HAP-1 (cell line): ENCODE measurements around the gene MAT2A.
A peak's percentile ranks its signal among the peaks of the same experiment; 100 is the strongest.
"Not testable (repeated sequence)": the region's sequence is repeated elsewhere in the genome, so short reads cannot be mapped to it uniquely, and the experiment has no call there.

Experiments used
- DNase-seq, 2 experiments: peaks; one replicate each; pipeline ENCODE4 v3.0.0-alpha.2; 2016 to 2020; ENCODE audit warnings: low spot score in 2 of 2
- H3K27me3 ChIP-seq: fragments of 250-450 bp; sonication (Bioruptor Pico); 2 replicates; pipeline ENCODE4 v1.5.1; 2020; ENCODE audit warnings: low read depth, mild to moderate bottlenecking, moderate library complexity
- H3K36me3 ChIP-seq: fragments of 250-450 bp; sonication (Bioruptor Pico); replicated peaks from 2 replicates; pipeline ENCODE4 v1.5.1; 2020; ENCODE audit warnings: mild to moderate bottlenecking
- H3K4me1 ChIP-seq: fragments of 250-450 bp; sonication (Bioruptor Pico); 2 replicates; pipeline ENCODE4 v1.5.1; 2020; ENCODE audit warnings: mild to moderate bottlenecking
- H3K4me3 ChIP-seq: fragments of 250-450 bp; sonication (Bioruptor Pico); 2 replicates; pipeline ENCODE4 v1.5.1; 2020; ENCODE audit warnings: mild to moderate bottlenecking, moderate library complexity
- H3K9me3 ChIP-seq: fragments of 250-450 bp; sonication (Bioruptor Pico); 2 replicates; pipeline ENCODE4 v1.5.1; 2020; ENCODE audit warnings: mild to moderate bottlenecking, moderate library complexity
- in situ Hi-C: fragments of 300-500 bp; cut with MboI; formaldehyde crosslinking; loops from 3 replicates; pipeline ENCODE4 v1.14.3; 2020; ENCODE audit warnings: low sequenced_read_pairs, inconsistent platforms, mixed read lengths

MAT2A gene

DNA sequence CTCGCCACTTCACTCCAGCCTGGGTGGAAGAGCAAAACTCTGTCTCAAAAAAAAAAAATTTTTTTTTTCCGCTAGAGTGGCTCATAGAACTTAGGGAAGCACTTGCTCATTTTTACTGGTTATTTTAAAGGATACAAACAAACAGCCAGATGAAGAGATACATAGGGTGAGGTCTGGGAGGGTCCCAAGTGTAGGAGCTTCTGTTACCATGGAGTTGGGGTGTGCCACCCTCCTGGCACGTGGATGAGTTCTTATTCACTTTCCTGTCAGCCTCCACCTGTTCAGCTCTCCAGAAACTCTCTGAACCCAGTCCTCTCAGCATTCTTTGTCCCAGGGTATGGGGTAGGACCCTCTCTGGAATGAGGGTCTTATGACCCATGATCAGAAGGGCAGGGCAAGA, 4.9 kb upstream of the MAT2A start:
- H3K36me3 ChIP-seq, result peaks cover under 1% of the 10 kb centered on the region
- H3K9me3 ChIP-seq, result no peaks in the 10 kb centered on the region
- DNase-seq, result no peak
- in situ Hi-C loops, result no loop called here
- H3K27me3 ChIP-seq, result no peaks in the 10 kb centered on the region
- H3K4me1 ChIP-seq, result peaks cover 9% of the 10 kb centered on the region
- H3K4me3 ChIP-seq, result no peak overlapping the region

GRCh38 chr2:85534881-85535280, 4.1 kb upstream of the MAT2A start:
- no peak for DNase-seq
- Histone ChIP-seq H3K27me3 (no peaks in the 10 kb centered on the region), H3K4me3 (no peak overlapping the region), H3K4me1 (peaks cover 9% of the 10 kb centered on the region), H3K9me3 (no peaks in the 10 kb centered on the region), H3K36me3 (peaks cover 8% of the 10 kb centered on the region)
- in situ Hi-C loops, result no loop called here

DNA sequence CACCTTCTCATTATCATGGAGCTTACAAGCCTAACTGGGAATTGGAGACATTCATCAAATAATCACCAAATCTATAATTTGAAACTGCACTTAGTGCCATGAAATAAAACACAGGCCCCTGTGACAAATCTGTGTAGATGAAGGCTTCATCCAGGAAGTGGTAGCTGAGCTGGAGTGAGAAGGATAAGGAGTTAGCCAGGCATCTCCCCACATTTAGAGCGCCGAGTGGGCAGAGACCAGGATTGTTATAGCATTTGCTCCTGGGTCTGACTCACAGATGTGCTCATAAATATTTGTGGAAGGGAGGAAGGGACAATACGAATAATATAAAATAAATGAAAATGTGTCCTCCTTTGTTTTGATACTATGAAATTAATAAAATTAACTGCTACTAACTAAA, 2.5 kb upstream of the MAT2A start:
- in situ Hi-C loops, result no loop called here
- Histone ChIP-seq H3K27me3 (no peaks in the 10 kb centered on the region), H3K9me3 (no peaks in the 10 kb centered on the region), H3K36me3 (peaks cover 24% of the 10 kb centered on the region), H3K4me3 (no peak overlapping the region), H3K4me1 (peaks cover 18% of the 10 kb centered on the region)
- no peak for DNase-seq

GRCh38 chr2:85537600-85538506, 1.1 kb upstream of the MAT2A start:
- peak overlapping the region; percentile 97 for H3K4me3 ChIP-seq
- H3K27me3 ChIP-seq, result no peaks in the 10 kb centered on the region
- peak; percentile 58 to 74 for DNase-seq
- peaks cover 38% of the 10 kb centered on the region for H3K36me3 ChIP-seq
- in situ Hi-C loops, result no loop called here
- H3K9me3 ChIP-seq, result no peaks in the 10 kb centered on the region
- peaks cover 29% of the 10 kb centered on the region for H3K4me1 ChIP-seq

DNA sequence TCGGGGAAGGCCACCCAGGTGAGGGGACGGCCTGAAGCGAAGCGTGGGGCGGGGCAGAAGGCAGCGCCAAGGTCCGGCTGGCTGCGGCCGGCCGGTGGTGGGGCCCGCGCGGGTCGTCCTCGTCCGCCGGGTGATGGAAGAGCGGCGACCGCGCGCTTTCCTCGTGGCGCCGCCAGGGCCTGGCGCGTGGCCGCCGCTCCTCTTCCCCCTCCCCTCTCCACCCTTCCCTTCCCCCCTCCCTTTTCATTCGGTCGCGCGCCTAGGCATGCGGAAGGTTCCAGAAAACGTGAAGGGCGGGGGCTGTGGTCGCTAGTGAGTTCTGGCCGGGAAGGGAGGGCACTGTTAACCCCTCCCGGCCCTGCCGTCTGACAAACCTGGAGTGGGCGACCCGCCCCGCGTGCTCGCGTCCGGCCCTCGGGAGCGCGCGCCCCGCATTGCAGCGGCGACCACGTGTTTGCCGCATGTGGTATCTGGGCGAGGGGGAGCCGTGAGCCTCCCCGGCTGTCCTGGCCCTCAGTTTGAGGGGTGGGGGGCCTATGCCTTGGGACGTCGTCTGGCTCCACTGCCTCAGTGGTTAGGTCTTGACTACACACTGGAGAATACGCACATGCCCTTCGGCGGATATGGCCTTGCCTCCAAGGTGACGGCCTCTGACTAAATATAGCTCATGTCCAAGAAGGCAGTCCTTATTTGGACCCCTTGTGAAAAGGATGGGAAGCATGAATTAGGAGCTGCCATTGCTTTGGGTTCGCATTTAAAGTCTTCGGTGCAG, 579 bp downstream of the MAT2A start:
- Histone ChIP-seq H3K4me3 (peak overlapping the region; percentile 97), H3K27me3 (no peaks in the 10 kb centered on the region), H3K4me1 (peaks cover 31% of the 10 kb centered on the region), H3K9me3 (no peaks in the 10 kb centered on the region), H3K36me3 (peaks cover 55% of the 10 kb centered on the region)
- in situ Hi-C loops, result no loop called here
- peak in 1 of 2 experiments; percentile 74 for DNase-seq

- peaks cover 62% of the 10 kb centered on the region for H3K36me3 ChIP-seq
- no peaks in the 10 kb centered on the region for H3K27me3 ChIP-seq
- in situ Hi-C loops, result no loop called here
- peaks cover 31% of the 10 kb centered on the region for H3K4me1 ChIP-seq
- H3K9me3 ChIP-seq, result no peaks in the 10 kb centered on the region
- DNase-seq, result no peak
- peak overlapping the region; percentile 97 for H3K4me3 ChIP-seq
Observed at GRCh38 chr2:85540133-85540648, 1.2 kb downstream of the MAT2A start.

GRCh38 chr2:85541262-85541661, 2.3 kb downstream of the MAT2A start:
- in situ Hi-C loops, result no loop called here
- DNase-seq, result no peak
- no peaks in the 10 kb centered on the region for H3K27me3 ChIP-seq
- H3K36me3 ChIP-seq, result peaks cover 72% of the 10 kb centered on the region
- H3K4me3 ChIP-seq, result peak overlapping the region; percentile 97
- H3K9me3 ChIP-seq, result no peaks in the 10 kb centered on the region
- H3K4me1 ChIP-seq, result peaks cover 31% of the 10 kb centered on the region

DNA sequence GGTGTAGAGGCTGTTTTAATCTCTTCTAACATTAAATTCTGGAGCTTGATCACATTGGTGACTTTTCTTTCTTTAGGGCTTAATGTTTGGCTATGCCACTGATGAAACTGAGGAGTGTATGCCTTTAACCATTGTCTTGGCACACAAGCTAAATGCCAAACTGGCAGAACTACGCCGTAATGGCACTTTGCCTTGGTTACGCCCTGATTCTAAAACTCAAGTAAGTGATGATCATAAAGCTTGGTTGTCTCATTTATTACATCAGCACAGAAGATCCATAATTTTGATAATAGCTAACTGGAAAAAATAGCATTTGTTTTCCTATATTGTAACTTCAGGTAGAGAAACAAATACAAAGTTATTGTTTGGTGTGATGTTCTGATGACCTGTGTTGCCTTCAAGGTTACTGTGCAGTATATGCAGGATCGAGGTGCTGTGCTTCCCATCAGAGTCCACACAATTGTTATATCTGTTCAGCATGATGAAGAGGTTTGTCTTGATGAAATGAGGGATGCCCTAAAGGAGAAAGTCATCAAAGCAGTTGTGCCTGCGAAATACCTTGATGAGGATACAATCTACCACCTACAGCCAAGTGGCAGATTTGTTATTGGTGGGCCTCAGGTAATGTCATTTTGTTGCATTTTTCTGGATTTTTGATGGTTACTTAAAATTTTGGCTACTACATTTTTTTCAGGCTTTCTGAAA, 2.9 kb downstream of the MAT2A start:
- Histone ChIP-seq H3K9me3 (no peaks in the 10 kb centered on the region), H3K27me3 (no peaks in the 10 kb centered on the region), H3K36me3 (peaks cover 79% of the 10 kb centered on the region), H3K4me3 (no peak overlapping the region), H3K4me1 (peaks cover 29% of the 10 kb centered on the region)
- in situ Hi-C loops, result no loop called here
- no peak for DNase-seq

DNA sequence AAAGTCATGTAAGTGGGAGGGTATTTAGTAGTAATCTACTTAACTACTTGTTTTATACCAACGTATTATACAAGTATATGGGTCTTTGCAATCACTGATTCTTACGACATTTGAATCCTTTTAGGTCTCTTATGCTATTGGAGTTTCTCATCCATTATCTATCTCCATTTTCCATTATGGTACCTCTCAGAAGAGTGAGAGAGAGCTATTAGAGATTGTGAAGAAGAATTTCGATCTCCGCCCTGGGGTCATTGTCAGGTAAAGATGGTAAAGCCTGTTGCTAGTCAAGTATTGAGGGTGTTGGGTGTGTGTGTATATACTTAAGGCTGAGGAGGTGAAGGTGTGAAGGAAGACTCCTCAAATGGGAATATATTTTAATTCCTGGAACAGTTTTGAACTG, 3.8 kb downstream of the MAT2A start:
- DNase-seq, result no peak
- H3K4me3 ChIP-seq, result no peak overlapping the region
- peaks cover 81% of the 10 kb centered on the region for H3K36me3 ChIP-seq
- H3K27me3 ChIP-seq, result no peaks in the 10 kb centered on the region
- in situ Hi-C loops, result no loop called here
- H3K9me3 ChIP-seq, result no peaks in the 10 kb centered on the region
- peaks cover 22% of the 10 kb centered on the region for H3K4me1 ChIP-seq

DNA sequence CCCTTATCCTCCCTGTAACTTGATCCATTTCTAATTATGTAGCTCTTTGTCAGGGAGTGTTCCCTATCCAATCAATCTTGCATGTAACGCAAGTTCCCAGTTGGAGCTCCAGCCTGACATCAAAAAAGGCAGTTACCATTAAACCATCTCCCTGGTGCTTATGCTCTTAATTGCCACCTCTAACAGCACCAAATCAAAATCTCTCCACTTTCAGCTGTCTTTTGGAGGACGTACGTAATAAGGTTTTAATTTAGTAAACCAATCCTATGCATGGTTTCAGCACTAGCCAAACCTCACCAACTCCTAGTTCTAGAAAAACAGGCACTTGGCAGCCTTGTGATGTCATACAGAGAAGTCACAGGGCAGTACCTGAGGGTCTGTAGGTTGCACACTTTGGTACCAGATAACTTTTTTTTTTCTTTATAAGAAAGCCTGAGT, 5.3 kb downstream of the MAT2A start:
- H3K4me3 ChIP-seq, DNase-seq, in situ Hi-C loops, H3K27me3 ChIP-seq, H3K9me3 ChIP-seq: not testable (repeated sequence)
- Histone ChIP-seq H3K36me3 (peaks cover 85% of the 10 kb centered on the region), H3K4me1 (peaks cover 22% of the 10 kb centered on the region)

DNA sequence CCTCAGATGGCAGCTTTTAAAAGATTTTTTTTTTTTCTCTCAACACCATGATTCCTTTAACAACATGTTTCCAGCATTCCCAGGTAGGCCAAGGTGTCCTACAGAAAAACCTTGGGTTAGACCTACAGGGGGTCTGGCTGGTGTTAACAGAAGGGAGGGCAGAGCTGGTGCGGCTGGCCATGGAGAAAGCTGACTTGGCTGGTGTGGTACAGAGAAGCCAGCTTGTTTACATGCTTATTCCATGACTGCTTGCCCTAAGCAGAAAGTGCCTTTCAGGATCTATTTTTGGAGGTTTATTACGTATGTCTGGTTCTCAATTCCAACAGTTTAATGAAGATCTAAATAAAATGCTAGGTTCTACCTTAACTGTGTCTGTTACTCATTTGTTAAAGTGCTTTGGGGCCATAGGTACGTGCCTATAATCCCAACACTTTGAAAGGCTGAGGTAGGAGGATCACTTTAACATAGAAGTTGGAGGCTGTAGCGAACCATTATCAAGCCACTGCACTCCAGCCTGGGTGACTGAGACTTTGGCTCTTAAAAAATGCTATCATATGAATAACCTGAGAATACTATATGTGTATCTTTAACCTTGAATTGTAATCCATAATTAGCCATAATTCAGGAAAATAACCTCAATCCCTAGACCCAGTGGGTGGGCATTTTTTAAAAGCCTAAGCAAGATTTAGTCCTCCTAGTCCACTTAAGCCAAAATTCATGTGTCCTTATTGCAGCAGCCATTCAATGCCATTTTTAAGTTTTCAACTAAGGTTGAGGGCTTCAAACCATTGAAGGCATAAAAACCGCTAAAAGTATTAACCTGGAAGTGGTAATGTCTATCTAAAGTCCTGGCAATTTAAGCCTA, 6.2 kb downstream of the MAT2A start:
- H3K4me1 ChIP-seq, result peaks cover 22% of the 10 kb centered on the region
- in situ Hi-C loops, H3K4me3 ChIP-seq, H3K27me3 ChIP-seq, DNase-seq, H3K9me3 ChIP-seq: not testable (repeated sequence)
- peaks cover 82% of the 10 kb centered on the region for H3K36me3 ChIP-seq

DNA sequence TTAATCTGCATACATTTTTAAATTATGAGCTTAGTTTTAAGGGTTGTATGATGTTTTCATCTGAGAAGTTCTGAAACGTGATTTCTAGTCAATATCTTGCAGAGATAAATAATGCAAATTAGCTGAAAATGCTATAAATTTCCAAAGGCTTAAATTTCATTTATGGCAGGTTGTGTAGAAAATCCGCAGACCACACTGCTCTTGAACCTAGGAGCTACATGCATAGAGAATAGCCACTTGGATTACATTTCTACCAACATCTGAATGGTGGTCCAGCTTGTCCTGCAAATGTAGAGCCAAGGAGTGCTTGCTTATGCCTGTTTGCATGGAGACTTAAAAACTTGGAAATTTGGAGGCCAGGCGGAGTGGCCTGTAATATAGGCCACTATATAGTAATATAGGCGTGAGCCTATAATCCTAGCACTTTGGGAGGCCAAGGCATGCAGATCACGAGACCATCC, 6.8 kb downstream of the MAT2A start:
- no peak for DNase-seq
- Histone ChIP-seq H3K4me1 (peaks cover 20% of the 10 kb centered on the region), H3K36me3 (peaks cover 82% of the 10 kb centered on the region), H3K9me3 (no peaks in the 10 kb centered on the region), H3K27me3 (no peaks in the 10 kb centered on the region), H3K4me3 (no peak overlapping the region)
- in situ Hi-C loops, result no loop called here
